Left cardiac atrium (tissue), 4 donors: Measurements from ENCODE around the gene GM2A. TPM values are rescaled to one million over a fixed set of nuclear protein-coding genes. Genes with fewer than 3 reads are reported as not detected.
A peak's percentile ranks its signal among the peaks of the same experiment; 100 is the strongest.

Source experiments
- ATAC-seq, 2 donors: fragments of 200-7000 bp; cut with Tn5 transposase; one replicate each; pipeline ENCODE4 v1.9.1; 2020; ENCODE audit warnings: mild to moderate bottlenecking in 2 of 2, moderate library complexity in 2 of 2
- DNase-seq: peaks from one replicate; pipeline ENCODE4 v3.0.0-alpha.2; 2020
- intact Hi-C, 2 donors: fragments of 100-400 bp; cut with DNase I; formaldehyde crosslinking; loops; one replicate each; pipeline versions ENCODE4 v1.14.1 to v1.15.1; 2022 to 2023
- long read RNA-seq: library from polyadenylated mRNA; unstranded; transcript quantifications from one replicate; pipeline ENCODE4 v2.0.0, GENCODE V29; 2021
- total RNA-seq, 2 donors: library from RNA; stranded (reverse); fragmentation: NEBNext Ultra II Directional; extraction: Animal tissue kit (Norgen Biotek cat#: 25700); gene quantifications; one replicate each; pipeline ENCODE4 v1.2.1, GENCODE V29; 2021
- donor health status: DM: no; HTN: yes; CAD: no.
- donor health status: DM: no; HTN: yes; CAD: no; lungs with severe emphysema.
- donor health status: DM: yes; HTN: yes; CAD: no.
- donor health status: Dilated cardiomyopathy.

The GM2A gene
- total RNA-seq: 10 to 100 TPM; 29.9 to 33.1 TPM
- long read RNA-seq, partial matches to known transcripts: 12 of 16 reads
- long read RNA-seq, other reads (novel, unspliced or antisense): 0 of 16 reads

- peak; percentile 97 for ATAC-seq
- peak; percentile 99 for DNase-seq
- intact Hi-C loops: no loop called here
Measured at GRCh38 chr5:151252762-151253604, at the start of gene GM2A. Gene GM2A, plus strand, starts transcription at chr5:151253185. Its CDS starts 32 bp downstream, at chr5:151253217.

- no peak for DNase-seq
- intact Hi-C loops: no loop called here
- no peak for ATAC-seq
Measured at GRCh38 chr5:151204051-151204450, 48.9 kb upstream of the GM2A start.

GRCh38 chr5:151205411-151205810 is 47.6 kb upstream of the GM2A start:
- DNase-seq (no peak), ATAC-seq (no peak)

GRCh38 chr5:151208481-151208914 is 44.5 kb upstream of the GM2A start:
- intact Hi-C loops: no loop called here
- DNase-seq: peak; percentile 52
- ATAC-seq: peak; percentile 69 to 81

More at GRCh38 chr5:151205411-151205810, 47.6 kb upstream of the GM2A start:
- intact Hi-C loops: no loop called here

GRCh38 chr5:151212406-151212798 is 40.6 kb upstream of the GM2A start:
- intact Hi-C loops: no loop called here
- DNase-seq (no peak), ATAC-seq (no peak)

GRCh38 chr5:151213803-151214613 is 39.0 kb upstream of the GM2A start:
- peak; percentile 94 to 95 for ATAC-seq
- intact Hi-C loops: no loop called here
- peak; percentile 92 for DNase-seq

GRCh38 chr5:151214614-151215545 is 38.1 kb upstream of the GM2A start:
- intact Hi-C loops: no loop called here
- no peak for DNase-seq

GRCh38 chr5:151215546-151215880 is 37.5 kb upstream of the GM2A start:
- intact Hi-C loops: no loop called here
- ATAC-seq (no peak), DNase-seq (no peak)

More at GRCh38 chr5:151214614-151215545, 38.1 kb upstream of the GM2A start:
- ATAC-seq: peak; percentile 4 to 33

GRCh38 chr5:151216781-151217180 is 36.2 kb upstream of the GM2A start:
- no peak for DNase-seq
- intact Hi-C loops: no loop called here
- ATAC-seq: no peak

GRCh38 chr5:151218177-151218576 is 34.8 kb upstream of the GM2A start:
- DNase-seq (no peak), ATAC-seq (no peak)
- intact Hi-C loops: no loop called here

- intact Hi-C loops: no loop called here
- DNase-seq: no peak
- no peak for ATAC-seq
Measured at GRCh38 chr5:151219138-151219537, 33.8 kb upstream of the GM2A start.

- intact Hi-C loops: no loop called here
- no peak for DNase-seq
- ATAC-seq: no peak
Measured at GRCh38 chr5:151219789-151220188, 33.2 kb upstream of the GM2A start.

- peak in 1 of 2 donors; percentile 46 for ATAC-seq
- DNase-seq: no peak
- intact Hi-C loops: no loop called here
Measured at GRCh38 chr5:151221574-151221973, 31.4 kb upstream of the GM2A start.

- intact Hi-C loops: no loop called here
- DNase-seq (no peak), ATAC-seq (peak in 1 of 2 donors; percentile 6)
Measured at GRCh38 chr5:151222054-151222789, 30.8 kb upstream of the GM2A start.

GRCh38 chr5:151222790-151223446 is 30.1 kb upstream of the GM2A start:
- ATAC-seq (peak; percentile 62 to 83), DNase-seq (peak; percentile 72)
- intact Hi-C loops: no loop called here

- ATAC-seq (peak; percentile 93 to 94), DNase-seq (peak; percentile 83)
- intact Hi-C loops: no loop called here
Measured at GRCh38 chr5:151223447-151224264, 29.3 kb upstream of the GM2A start, which contains the start of gene CCDC69. Gene CCDC69, minus strand, starts transcription at chr5:151224092. Its CDS starts 122 bp downstream, at chr5:151223970.

GRCh38 chr5:151224372-151224771 is 28.6 kb upstream of the GM2A start:
- ATAC-seq (no peak), DNase-seq (no peak)
- intact Hi-C loops: no loop called here
